IPS-NIHi7 (cell line): ENCODE data around the gene TTC33.
"Not testable (repeated sequence)": the region's sequence is repeated elsewhere in the genome, so short reads cannot be mapped to it uniquely, and the experiment has no call there.

ENCODE experiments used
- DNase-seq: peaks from one replicate; pipeline ENCODE4 v3.0.0; 2012; ENCODE audit warnings: mixed read lengths; ENCODE audit errors: extremely low spot score

TTC33 gene

GRCh38 chr5:40615586-40616170, 140.1 kb downstream of the TTC33 start:
- no peak for DNase-seq

- DNase-seq, result no peak
Observed at GRCh38 chr5:40614923-40615585, 140.7 kb downstream of the TTC33 start.

DNA sequence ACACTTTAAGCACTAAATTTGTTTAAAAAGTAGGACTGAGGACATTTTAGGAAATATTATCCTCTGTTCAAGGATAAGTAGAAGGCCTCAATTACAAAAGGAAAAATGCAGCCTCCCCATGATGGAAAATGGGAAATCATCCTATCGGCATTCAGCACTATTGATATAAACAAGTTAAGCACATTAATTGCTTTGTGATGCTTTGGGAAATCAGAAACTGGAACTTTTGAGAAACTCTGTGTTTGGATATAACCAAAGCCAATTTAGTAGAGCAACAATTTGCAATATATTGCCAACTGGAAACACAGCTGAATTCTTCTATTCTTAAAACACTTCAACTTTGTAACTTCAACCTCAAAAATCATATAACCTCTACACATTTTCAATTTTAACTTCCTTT, 141.3 kb downstream of the TTC33 start:
- no peak for DNase-seq

- no peak for DNase-seq
Observed at GRCh38 chr5:40607202-40607601, 148.6 kb downstream of the TTC33 start.

DNA sequence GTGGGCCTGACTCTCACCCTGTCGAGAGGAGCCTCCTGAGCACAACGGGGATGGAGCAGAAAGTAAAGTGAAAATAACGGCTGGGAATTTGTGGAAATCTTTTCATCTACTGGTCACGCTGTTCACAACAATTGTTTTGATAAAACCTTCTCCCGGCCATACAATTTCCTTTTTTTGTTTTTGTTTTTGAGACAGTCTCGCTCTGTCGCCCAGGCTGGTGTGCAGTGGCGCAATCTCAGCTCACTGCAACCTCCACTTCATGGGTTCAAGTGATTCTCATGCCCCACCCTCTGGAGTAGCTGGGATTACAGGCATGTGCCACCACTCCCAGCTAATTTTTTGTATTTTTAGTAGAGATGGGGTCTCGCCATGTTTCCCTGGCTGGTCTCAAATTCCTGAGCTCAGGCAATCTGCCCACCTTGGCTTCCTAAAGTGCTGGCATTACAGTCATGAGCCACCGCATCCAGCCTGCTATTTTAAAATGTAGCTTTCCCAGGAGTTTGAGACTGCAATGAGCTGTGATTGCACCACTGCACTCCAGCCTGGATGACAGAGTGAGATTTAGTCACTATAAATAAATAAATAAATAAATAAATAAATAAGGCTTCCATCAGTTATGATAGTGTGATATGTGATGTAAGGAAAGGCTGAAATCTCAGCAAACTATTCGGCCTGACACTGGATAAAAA, 149.5 kb downstream of the TTC33 start:
- no peak for DNase-seq

GRCh38 chr5:40605295-40605958, 150.3 kb downstream of the TTC33 start:
- no peak for DNase-seq

DNA sequence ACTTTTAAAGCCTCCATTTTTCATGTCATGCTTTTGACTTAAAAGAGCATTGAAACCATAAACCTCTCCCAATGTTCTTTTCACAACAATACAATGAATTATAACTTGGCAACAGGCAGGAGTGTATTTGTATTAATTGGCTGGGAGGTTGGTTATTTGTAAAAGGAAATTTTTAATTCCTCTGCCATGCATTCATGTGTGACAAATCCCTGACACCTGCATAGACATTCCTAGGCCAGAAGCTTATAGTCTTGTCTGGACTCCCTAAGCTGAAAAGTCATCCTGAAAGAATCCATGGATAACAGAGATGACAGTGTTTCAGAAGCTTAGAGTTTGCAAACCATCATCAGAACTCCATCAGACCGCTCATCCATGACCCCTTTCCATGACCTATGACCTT, 152.4 kb downstream of the TTC33 start:
- DNase-seq, result no peak

- DNase-seq, result no peak
Observed at GRCh38 chr5:40601198-40601868, 154.4 kb downstream of the TTC33 start.

- DNase-seq, result no peak
Observed at GRCh38 chr5:40600383-40600782, 155.4 kb downstream of the TTC33 start.

DNA sequence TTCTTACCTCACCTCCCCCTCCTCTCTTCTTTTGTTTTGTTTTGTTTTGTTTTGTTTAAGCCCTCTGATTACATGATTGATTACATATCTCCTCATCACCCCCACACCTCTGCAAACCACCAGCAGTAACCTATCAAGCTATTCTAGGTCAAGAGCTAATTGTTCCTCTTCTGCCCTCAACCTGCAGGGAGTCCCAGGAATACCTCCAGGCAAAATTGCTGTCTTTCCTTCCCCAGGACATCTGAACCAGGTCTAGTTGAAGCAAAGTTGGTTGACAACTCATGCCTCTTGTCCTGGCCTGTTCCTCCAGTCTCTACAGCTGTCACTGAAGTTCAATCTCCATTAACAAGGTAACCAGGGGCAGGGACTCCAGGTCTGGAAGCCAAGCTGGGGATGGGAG, 156.1 kb downstream of the TTC33 start:
- no peak for DNase-seq

DNA sequence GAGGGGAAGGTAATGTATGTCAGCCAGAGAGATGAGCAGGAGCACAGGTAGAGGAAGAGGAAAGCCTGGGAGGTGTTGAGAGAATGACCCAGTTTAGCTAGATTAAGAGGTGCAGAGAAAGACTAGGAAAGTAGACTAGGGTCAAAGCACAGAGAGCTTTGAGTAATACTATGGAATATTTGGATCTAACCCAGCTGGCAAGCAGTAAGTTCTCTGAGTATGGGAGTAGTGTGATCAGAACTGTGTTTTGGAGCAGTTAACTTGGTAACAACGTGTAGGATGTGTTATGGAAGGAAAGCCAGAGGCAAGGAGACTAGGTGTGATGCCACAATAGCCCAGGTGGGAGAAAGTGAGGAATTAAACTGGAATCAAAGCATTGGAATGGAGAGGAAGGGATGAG, 160.9 kb downstream of the TTC33 start:
- no peak for DNase-seq

DNA sequence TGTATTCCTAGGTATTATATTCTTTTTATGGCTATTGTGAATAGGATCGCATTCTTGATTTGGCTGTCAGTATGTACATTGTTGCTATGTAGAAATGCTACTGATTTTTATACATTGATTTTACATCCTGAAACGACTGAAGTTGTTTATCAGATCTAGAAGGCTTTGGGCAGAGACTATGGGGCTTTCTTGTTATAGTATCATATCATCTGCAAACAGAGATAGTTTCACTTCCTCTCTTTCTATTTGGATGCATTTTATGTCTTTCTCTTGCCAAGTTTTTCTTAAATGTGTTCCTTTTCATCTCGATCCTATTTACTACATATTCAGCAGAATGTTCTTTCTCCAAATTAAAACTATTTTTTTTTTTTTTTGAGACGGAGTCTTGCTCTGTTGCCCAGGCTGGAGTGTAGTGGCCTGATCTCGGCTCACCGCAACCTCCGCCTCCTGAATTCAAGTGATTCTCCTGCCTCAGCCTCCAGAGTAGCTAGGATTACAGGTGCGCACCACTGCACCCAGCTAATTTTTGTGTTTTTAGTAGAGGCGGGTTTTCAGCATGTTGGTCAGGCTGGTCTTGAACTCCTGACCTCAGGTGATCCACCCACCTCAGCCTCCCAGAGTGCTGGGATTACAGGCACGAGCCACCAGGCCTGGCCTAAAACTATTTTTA, 163.9 kb downstream of the TTC33 start:
- not testable (repeated sequence) for DNase-seq

DNA sequence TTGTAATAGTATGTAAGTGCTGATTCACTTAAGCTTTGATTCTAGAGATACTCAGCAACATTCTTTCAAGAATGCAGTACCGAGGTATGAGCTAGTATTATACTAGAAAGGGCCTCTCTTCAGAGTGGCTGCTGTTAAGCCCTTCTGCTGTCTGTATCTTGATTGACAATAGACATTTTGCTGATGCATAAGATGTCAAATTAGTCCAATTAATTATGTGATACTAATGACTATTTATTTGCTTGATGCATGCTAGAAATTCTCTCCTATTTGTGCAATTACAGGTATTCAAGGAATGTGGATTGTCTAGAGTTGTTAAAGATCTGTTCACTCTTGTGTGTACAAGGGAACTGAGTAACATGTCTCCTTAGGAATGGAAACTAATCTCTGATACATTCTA, 168.4 kb downstream of the TTC33 start:
- no peak for DNase-seq

DNA sequence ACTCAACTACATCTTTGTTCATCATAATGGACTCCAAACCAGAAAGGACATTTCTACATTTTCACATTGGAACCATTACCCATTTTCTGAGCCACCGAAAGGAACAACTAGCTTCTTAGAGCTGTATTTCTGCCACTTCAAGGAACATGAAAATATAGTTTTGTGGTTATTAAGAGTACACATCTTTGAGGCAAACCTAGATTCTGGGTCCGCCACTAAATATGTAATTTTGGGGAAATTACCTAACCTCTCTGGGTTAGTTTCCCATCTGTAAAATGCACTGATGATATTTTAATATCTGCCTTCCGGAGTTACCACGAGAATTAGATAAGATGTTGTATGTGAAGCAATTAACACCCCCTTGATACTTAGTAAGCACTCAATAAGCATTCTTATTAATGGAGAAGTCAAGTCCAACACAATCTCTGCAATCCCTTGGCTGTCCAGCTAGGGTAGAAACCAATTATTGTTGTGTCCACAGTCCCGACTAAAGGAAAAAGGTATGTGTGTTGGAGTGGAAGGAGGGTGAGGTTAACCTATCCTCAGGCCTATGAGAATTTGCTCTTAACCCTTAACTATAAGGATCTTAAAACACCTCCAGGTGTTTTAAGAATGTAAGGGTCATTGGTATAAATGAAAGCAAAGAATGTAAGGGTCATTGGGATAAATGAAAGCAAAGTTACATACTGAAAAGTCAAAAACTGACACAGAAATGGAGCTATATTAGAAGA, 170.1 kb downstream of the TTC33 start:
- DNase-seq, result no peak

- DNase-seq, result no peak
Observed at GRCh38 chr5:40584054-40584453, 171.7 kb downstream of the TTC33 start.

- no peak for DNase-seq
Observed at GRCh38 chr5:40578501-40579451, 177.0 kb downstream of the TTC33 start.

DNA sequence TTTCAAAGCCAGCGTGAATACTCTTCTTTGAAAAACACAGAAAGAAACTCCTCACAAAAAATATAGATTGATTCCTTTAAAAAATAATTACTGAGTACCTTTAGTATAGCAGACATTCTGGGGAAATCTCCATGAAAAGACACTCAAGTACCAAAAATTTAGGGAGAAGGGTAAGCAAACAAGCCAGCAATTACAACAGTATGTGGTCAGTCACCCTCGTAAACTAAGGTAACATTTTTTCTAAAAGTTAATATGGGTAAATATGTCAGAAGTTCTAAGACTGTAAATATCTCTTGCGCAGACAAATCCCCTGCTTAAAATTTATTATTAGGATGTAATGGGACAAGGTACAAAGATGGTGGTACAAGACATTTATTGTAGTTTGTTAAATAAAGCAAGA, 178.0 kb downstream of the TTC33 start:
- DNase-seq, result no peak

DNA sequence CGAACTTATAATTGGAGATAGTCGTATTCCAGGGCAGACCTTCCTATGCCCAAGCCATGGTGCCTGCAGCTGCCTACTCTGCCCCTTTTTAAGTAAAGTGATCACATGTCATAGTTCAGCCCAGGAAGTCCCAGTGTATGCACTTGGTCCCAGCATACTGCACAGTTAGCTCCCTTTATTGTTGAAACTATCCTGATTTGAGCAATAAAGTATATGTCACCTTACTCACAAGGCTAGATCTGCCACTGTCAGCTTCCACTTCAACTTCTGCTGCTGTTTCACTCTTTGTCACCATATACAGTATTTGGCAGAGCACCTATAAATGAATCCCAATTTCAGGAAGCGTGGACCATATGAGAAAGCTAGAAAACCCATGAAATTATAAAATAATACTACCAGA, 179.8 kb downstream of the TTC33 start:
- no peak for DNase-seq

GRCh38 chr5:40575411-40575810, 180.3 kb downstream of the TTC33 start:
- DNase-seq, result no peak

DNA sequence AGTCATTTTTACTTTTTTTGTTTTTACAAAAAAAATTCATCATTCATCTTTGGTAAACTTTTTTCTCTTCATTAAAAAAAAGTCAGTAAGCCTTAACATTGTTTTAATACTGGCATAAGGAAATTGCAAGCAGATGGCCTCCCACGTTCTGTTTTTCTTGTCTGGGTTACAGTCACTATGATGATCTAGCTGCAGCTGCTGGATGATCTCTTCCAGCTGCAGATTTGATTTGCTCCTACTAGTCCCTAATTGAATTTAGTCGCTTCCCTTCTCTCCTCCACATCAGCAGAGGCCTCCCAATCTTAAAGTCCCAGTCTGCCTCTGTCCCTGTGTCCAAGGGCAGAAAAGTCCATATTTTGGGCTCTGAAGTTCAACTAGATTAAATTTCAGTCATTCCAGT, 182.8 kb downstream of the TTC33 start:
- DNase-seq, result no peak
